ENCODE measurements around the gene DLGAP1.

Gene DLGAP1

GRCh38 chr18:4286256-4286655, 168.9 kb downstream of the DLGAP1 start:
- no peak for DNase-seq (ENCODE audit: low read depth in 2 of 2)

- no peak for DNase-seq (ENCODE audit: low read depth in 2 of 2)
Measured at GRCh38 chr18:4285525-4285924, 169.6 kb downstream of the DLGAP1 start.

GRCh38 chr18:4284528-4284927, 170.6 kb downstream of the DLGAP1 start:
- DNase-seq (ENCODE audit: low read depth in 2 of 2), result no peak

GRCh38 chr18:4283746-4284291, 171.3 kb downstream of the DLGAP1 start:
- no peak for DNase-seq (ENCODE audit: low read depth in 2 of 2)

- DNase-seq (ENCODE audit: low read depth in 2 of 2), result no peak
Measured at GRCh38 chr18:4282954-4283353, 172.2 kb downstream of the DLGAP1 start.

- DNase-seq (ENCODE audit: low read depth in 2 of 2), result no peak
Measured at GRCh38 chr18:4276953-4277585, 178.0 kb downstream of the DLGAP1 start.

- no peak for DNase-seq (ENCODE audit: low read depth in 2 of 2)
Measured at GRCh38 chr18:4271952-4272351, 183.2 kb downstream of the DLGAP1 start.

GRCh38 chr18:4270988-4271387, 184.1 kb downstream of the DLGAP1 start:
- no peak for DNase-seq (ENCODE audit: low read depth in 2 of 2)

- DNase-seq (ENCODE audit: low read depth in 2 of 2), result no peak
Measured at GRCh38 chr18:4270016-4270415, 185.1 kb downstream of the DLGAP1 start.

GRCh38 chr18:4267641-4268040, 187.5 kb downstream of the DLGAP1 start:
- DNase-seq (ENCODE audit: low read depth in 2 of 2), result no peak

GRCh38 chr18:4264347-4264791, 190.7 kb downstream of the DLGAP1 start:
- DNase-seq (ENCODE audit: low read depth in 2 of 2), result no peak

GRCh38 chr18:4260107-4260506, 195.0 kb downstream of the DLGAP1 start:
- DNase-seq (ENCODE audit: low read depth in 2 of 2), result no peak

- DNase-seq (ENCODE audit: low read depth in 2 of 2), result no peak
Measured at GRCh38 chr18:4256766-4257417, 198.2 kb downstream of the DLGAP1 start.

GRCh38 chr18:4254840-4255239, 200.3 kb downstream of the DLGAP1 start:
- DNase-seq (ENCODE audit: low read depth in 2 of 2), result no peak

- no peak for DNase-seq (ENCODE audit: low read depth in 2 of 2)
Measured at GRCh38 chr18:4252829-4253228, 202.3 kb downstream of the DLGAP1 start.

GRCh38 chr18:4251873-4252272, 203.2 kb downstream of the DLGAP1 start:
- no peak for DNase-seq (ENCODE audit: low read depth in 2 of 2)

GRCh38 chr18:4251206-4251605, 203.9 kb downstream of the DLGAP1 start:
- DNase-seq (ENCODE audit: low read depth in 2 of 2), result no peak

GRCh38 chr18:4250141-4250540, 205.0 kb downstream of the DLGAP1 start:
- no peak for DNase-seq (ENCODE audit: low read depth in 2 of 2)

GRCh38 chr18:4248686-4249085, 206.4 kb downstream of the DLGAP1 start:
- no peak for DNase-seq (ENCODE audit: low read depth in 2 of 2)

GRCh38 chr18:4246374-4246773, 208.7 kb downstream of the DLGAP1 start:
- DNase-seq (ENCODE audit: low read depth in 2 of 2), result no peak

GRCh38 chr18:4245456-4245855, 209.7 kb downstream of the DLGAP1 start:
- no peak for DNase-seq (ENCODE audit: low read depth in 2 of 2)

GRCh38 chr18:4242431-4243161, 212.5 kb downstream of the DLGAP1 start:
- DNase-seq (ENCODE audit: low read depth in 2 of 2), result no peak

Measured in stimulated activated CD4-positive, alpha-beta T cell treated with anti-CD3 and anti-CD28 coated beads, Interleukin-1b, Interleukin-23, amount 100 ng/mL, for 1 hour (primary cell).